Vagina (tissue), 2 donors: ENCODE data around the gene NCF4. TPM values are rescaled to one million over a fixed set of nuclear protein-coding genes. Genes with fewer than 3 reads are reported as not detected.
A peak's percentile ranks its signal among the peaks of the same experiment; 100 is the strongest.

Source experiments
- DNase-seq, 2 donors: peaks; one replicate each; pipeline ENCODE4 v3.0.0-alpha.2; 2017; ENCODE audit errors: extremely low spot score in 2 of 2
- H3K27ac ChIP-seq: fragments of 200-600 bp; sonication (generic); one replicate; pipeline ENCODE4 v1.5.1; 2019
- H3K27me3 ChIP-seq: fragments of 200-600 bp; sonication (generic); one replicate; pipeline ENCODE4 v1.5.1; 2019
- H3K36me3 ChIP-seq, 2 donors: fragments of 200-600 bp; sonication (generic); one replicate each; pipeline ENCODE4 v1.5.1; 2017 to 2019
- H3K4me1 ChIP-seq: fragments of 200-600 bp; sonication (generic); one replicate; pipeline ENCODE4 v1.5.1; 2019
- H3K4me3 ChIP-seq, 2 donors: fragments of 200-600 bp; sonication (generic); 1 replicate in 1 of 2; 2 replicates in 1 of 2; pipeline ENCODE4 v1.5.1; 2016 to 2019
- H3K9me3 ChIP-seq: fragments of 200-600 bp; sonication (generic); one replicate; pipeline ENCODE4 v1.5.1; 2019
- CTCF ChIP-seq, 3 experiments: fragments of 450-650 bp in 2 of 3; fragments of 200-600 bp in 1 of 3; sonication (generic) in 1 of 3; IDR thresholded peaks; one replicate each; pipeline ENCODE4 v1.5.1; 2017 to 2019; ENCODE audit warnings: antibody characterized with exemption in 3 of 3, mild to moderate bottlenecking in 2 of 3, moderate library complexity in 2 of 3
- POLR2A ChIP-seq, 2 donors: fragments of 450-650 bp; IDR thresholded peaks; one replicate each; pipeline ENCODE4 v1.6.1; 2017; ENCODE audit warnings: antibody characterized with exemption in 2 of 2, mild to moderate bottlenecking in 2 of 2, moderate library complexity in 2 of 2
- POLR2AphosphoS5 ChIP-seq, 2 donors: sonication (generic); formaldehyde crosslinking; IDR thresholded peaks; one replicate each; pipeline ENCODE4 v1.9.0; 2017; ENCODE audit warnings: antibody characterized with exemption in 2 of 2, mild to moderate bottlenecking in 2 of 2, low read depth in 1 of 2; ENCODE audit not compliant: insufficient read depth in 1 of 2
- intact Hi-C: fragments of 100-400 bp; cut with DNase I; formaldehyde crosslinking; loops from one replicate; pipeline ENCODE4 v1.15.1; 2023
- total RNA-seq: library from RNA; depleted of rRNA; stranded (reverse); fragments of >200 nt; gene quantifications from one replicate; pipeline ENCODE4 v1.2.3, GENCODE V29; 2016

Gene NCF4
- total RNA-seq, 1 donor from 2014 or later, result 37.6 TPM

GRCh38 chr22:36864454-36865215 lies 3.8 kb downstream of the NCF4 start:
- Histone ChIP-seq H3K36me3 (no peaks in the 10 kb centered on the region), H3K4me3 (no peak overlapping the region), H3K9me3 (no peaks in the 10 kb centered on the region), H3K27ac (no peak overlapping the region), H3K4me1 (peaks cover 17% of the 10 kb centered on the region), H3K27me3 (no peaks in the 10 kb centered on the region)
- no peak for DNase-seq
- intact Hi-C loops, result no loop called here
- TF ChIP-seq POLR2AphosphoS5 (IDR thresholded peaks at IDR 0.05; ENCODE audit: insufficient read depth in 1 of 2, low read depth in 1 of 2) (no peak), CTCF (IDR thresholded peaks at IDR 0.05) (no peak), POLR2A (IDR thresholded peaks at IDR 0.05) (no peak)

DNA sequence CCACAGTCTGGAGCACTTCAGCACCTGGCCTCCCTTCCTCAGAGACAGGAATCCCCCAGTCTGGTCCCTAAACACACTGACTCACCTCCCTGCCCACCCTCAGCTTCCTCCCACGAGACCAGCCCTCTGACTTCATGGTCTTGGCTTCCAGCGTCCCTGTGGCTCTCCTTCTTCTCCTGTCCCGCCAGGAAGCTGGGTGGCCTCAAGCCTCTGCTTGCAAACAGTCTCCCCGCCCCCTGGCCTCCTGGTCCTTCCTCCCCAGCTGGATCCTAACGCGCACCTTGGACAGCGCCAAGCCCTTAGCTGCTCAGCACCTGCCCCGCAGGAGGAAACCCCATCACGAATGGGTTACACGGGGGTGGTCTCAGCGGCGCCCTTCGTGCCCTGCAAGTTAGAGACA lies 4.5 kb downstream of the NCF4 start:
- intact Hi-C loops, result no loop called here
- H3K9me3 ChIP-seq, result no peaks in the 10 kb centered on the region
- H3K36me3 ChIP-seq, result no peaks in the 10 kb centered on the region
- H3K27ac ChIP-seq, result no peak overlapping the region
- no peaks in the 10 kb centered on the region for H3K27me3 ChIP-seq
- TF ChIP-seq CTCF (IDR thresholded peaks at IDR 0.05), result no peak
- no peak for TF ChIP-seq POLR2AphosphoS5 (IDR thresholded peaks at IDR 0.05; ENCODE audit: insufficient read depth in 1 of 2, low read depth in 1 of 2)
- TF ChIP-seq POLR2A (IDR thresholded peaks at IDR 0.05), result no peak
- peaks cover 15% of the 10 kb centered on the region for H3K4me1 ChIP-seq
- H3K4me3 ChIP-seq, result no peak overlapping the region
- no peak for DNase-seq

DNA sequence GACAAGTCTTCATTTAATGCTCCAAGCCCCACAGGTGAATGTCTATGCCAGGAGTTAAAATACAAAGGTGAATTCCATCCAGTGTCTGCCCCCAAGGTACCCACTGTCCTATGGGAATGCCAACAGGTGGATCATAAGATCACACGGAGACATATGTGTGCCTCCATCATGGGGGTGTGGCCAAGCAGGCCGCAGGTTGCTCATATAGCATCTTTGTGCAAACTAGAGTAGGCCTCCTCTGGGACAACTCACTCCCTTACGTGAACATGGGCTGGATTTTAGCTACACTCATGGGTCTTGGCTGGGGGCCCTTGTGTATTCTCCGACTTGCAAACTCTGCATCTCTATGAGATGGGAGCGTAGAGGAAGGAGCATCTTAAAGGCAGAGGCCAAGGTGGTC lies 6.9 kb downstream of the NCF4 start:
- no peaks in the 10 kb centered on the region for H3K36me3 ChIP-seq
- H3K9me3 ChIP-seq, result no peaks in the 10 kb centered on the region
- no peaks in the 10 kb centered on the region for H3K27me3 ChIP-seq
- H3K4me1 ChIP-seq, result peaks cover 24% of the 10 kb centered on the region
- TF ChIP-seq CTCF (IDR thresholded peaks at IDR 0.05), result no peak
- no peak for TF ChIP-seq POLR2A (IDR thresholded peaks at IDR 0.05)
- TF ChIP-seq POLR2AphosphoS5 (IDR thresholded peaks at IDR 0.05; ENCODE audit: insufficient read depth in 1 of 2, low read depth in 1 of 2), result no peak
- H3K27ac ChIP-seq, result no peak overlapping the region
- no peak overlapping the region for H3K4me3 ChIP-seq
- intact Hi-C loops, result no loop called here
- no peak for DNase-seq

GRCh38 chr22:36868546-36869181 lies 7.9 kb downstream of the NCF4 start:
- no peaks in the 10 kb centered on the region for H3K27me3 ChIP-seq
- no peak overlapping the region for H3K4me3 ChIP-seq
- no peaks in the 10 kb centered on the region for H3K36me3 ChIP-seq
- intact Hi-C loops, result no loop called here
- DNase-seq, result no peak
- peaks cover 29% of the 10 kb centered on the region for H3K4me1 ChIP-seq
- no peak overlapping the region for H3K27ac ChIP-seq
- H3K9me3 ChIP-seq, result no peaks in the 10 kb centered on the region
- no peak for TF ChIP-seq POLR2A (IDR thresholded peaks at IDR 0.05)
- TF ChIP-seq POLR2AphosphoS5 (IDR thresholded peaks at IDR 0.05; ENCODE audit: insufficient read depth in 1 of 2, low read depth in 1 of 2), result no peak
- TF ChIP-seq CTCF (IDR thresholded peaks at IDR 0.05), result no peak

GRCh38 chr22:36870250-36870649 lies 9.4 kb downstream of the NCF4 start:
- no peak for TF ChIP-seq POLR2A (IDR thresholded peaks at IDR 0.05)
- peak; percentile 56 to 61 for TF ChIP-seq POLR2AphosphoS5 (IDR thresholded peaks at IDR 0.05; ENCODE audit: insufficient read depth in 1 of 2, low read depth in 1 of 2)
- TF ChIP-seq CTCF (IDR thresholded peaks at IDR 0.05), result no peak
- peaks cover 38% of the 10 kb centered on the region for H3K4me1 ChIP-seq
- H3K27me3 ChIP-seq, result no peaks in the 10 kb centered on the region
- DNase-seq, result no peak
- H3K36me3 ChIP-seq, result no peaks in the 10 kb centered on the region
- intact Hi-C loops, result no loop called here
- H3K9me3 ChIP-seq, result no peaks in the 10 kb centered on the region
- H3K4me3 ChIP-seq, result no peak overlapping the region
- H3K27ac ChIP-seq, result no peak overlapping the region
